Measurements from ENCODE around the gene S100A7.

S100A7 gene

DNA sequence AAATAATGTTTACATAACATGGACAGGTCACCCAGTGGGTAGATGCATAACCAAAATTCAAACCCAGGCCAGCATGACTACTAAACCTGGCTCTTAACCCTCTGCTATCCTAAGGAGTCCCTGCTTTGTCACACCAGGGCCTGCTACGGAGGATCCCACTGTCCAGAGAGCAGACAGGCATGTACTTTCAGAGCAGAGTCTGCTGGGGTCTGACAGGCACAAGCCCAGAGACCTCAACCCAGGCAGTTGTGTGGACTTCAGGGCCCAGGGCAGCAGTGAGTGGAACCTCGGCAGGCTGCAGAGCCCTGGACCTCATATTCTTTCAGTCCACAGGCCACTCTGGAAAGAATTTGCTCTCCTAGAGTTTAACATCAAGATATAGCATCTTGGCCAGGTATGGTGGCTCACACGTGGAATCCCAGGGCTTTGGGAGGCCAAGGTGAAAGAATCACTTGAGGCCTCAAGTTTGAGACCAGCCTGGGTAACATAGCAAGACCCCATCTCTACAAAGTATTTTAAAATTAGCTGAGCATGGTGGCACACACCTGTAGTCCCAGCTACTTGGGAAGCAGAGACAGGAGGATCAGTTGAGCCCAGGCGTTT, 16.1 kb upstream of the S100A7 start:
- Histone ChIP-seq H3K36me3 (ENCODE audit: control insufficient read depth, low read length) (no peaks in the 10 kb centered on the region), H3K4me2 (ENCODE audit: low read length) (no peak overlapping the region), H3K4me1 (ENCODE audit: control insufficient read depth, low read length) (no peaks in the 10 kb centered on the region), H3K4me3 (ENCODE audit: low read length) (no peak overlapping the region), H3K79me2 (ENCODE audit: control insufficient read depth, low read length) (no peaks in the 10 kb centered on the region), H3K27me3 (ENCODE audit: control insufficient read depth, low read length) (peaks cover 31% of the 10 kb centered on the region), H4K20me1 (ENCODE audit: control insufficient read depth, insufficient read depth, low read depth, low read length) (no peaks in the 10 kb centered on the region), H3K27ac (ENCODE audit: low read depth, low read length) (no peak overlapping the region), H3K9me2 (replicated peaks; ENCODE audit: control insufficient read depth, low read length) (no peaks in the 10 kb centered on the region), H3F3A (ENCODE audit: control insufficient read depth, insufficient read depth) (no peaks in the 10 kb centered on the region), H3K9me3 (ENCODE audit: control insufficient read depth, insufficient read depth, low read length) (peaks cover 8% of the 10 kb centered on the region; the same call in 1 of the 2 replicates)
- TF ChIP-seq CTCF (IDR thresholded peaks at IDR 0.05; ENCODE audit: low read depth, low read length, poor library complexity, severe bottlenecking) (no peak), EZH2phosphoT487 (IDR thresholded peaks at IDR 0.05; ENCODE audit: borderline replicate concordance, low read length) (no peak)

DNA sequence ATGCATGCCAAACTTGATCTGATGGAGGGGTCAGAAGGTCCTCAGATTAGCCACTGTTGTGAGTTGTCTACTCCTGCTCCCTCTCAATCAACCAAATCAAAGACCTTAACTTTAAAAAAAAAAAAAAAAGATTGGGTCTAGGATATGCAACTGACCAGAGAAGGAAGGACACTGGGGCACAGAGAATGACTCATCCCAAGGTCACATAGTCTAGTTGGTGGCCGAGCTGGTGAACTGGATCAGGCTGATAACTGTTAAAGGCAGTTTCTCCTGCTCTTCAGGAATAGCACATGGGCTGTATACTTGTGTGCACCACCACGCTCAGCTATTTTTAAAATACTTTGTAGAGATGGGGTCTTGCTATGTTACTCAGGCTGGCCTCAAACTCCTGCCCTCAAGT, 14.8 kb upstream of the S100A7 start:
- no peaks in the 10 kb centered on the region for H3K79me2 ChIP-seq (ENCODE audit: control insufficient read depth, low read length)
- no peaks in the 10 kb centered on the region for H4K20me1 ChIP-seq (ENCODE audit: control insufficient read depth, insufficient read depth, low read depth, low read length)
- no peak for TF ChIP-seq EZH2phosphoT487 (IDR thresholded peaks at IDR 0.05; ENCODE audit: borderline replicate concordance, low read length)
- no peak for TF ChIP-seq CTCF (IDR thresholded peaks at IDR 0.05; ENCODE audit: low read depth, low read length, poor library complexity, severe bottlenecking)
- H3K27ac ChIP-seq (ENCODE audit: low read depth, low read length): no peak overlapping the region
- peaks cover 21% of the 10 kb centered on the region for H3K27me3 ChIP-seq (ENCODE audit: control insufficient read depth, low read length)
- H3K4me1 ChIP-seq (ENCODE audit: control insufficient read depth, low read length): no peaks in the 10 kb centered on the region
- H3K4me3 ChIP-seq (ENCODE audit: low read length): no peak overlapping the region
- H3K9me2 ChIP-seq (replicated peaks; ENCODE audit: control insufficient read depth, low read length): no peaks in the 10 kb centered on the region
- no peaks in the 10 kb centered on the region for H3F3A ChIP-seq (ENCODE audit: control insufficient read depth, insufficient read depth)
- H3K9me3 ChIP-seq (ENCODE audit: control insufficient read depth, insufficient read depth, low read length): peaks cover 13% of the 10 kb centered on the region; the same call in 1 of the 2 replicates
- no peaks in the 10 kb centered on the region for H3K36me3 ChIP-seq (ENCODE audit: control insufficient read depth, low read length)
- no peak overlapping the region for H3K4me2 ChIP-seq (ENCODE audit: low read length)

GRCh38 chr1:153474347-153474746, 13.9 kb upstream of the S100A7 start:
- Histone ChIP-seq H3F3A (ENCODE audit: control insufficient read depth, insufficient read depth) (no peaks in the 10 kb centered on the region), H3K4me3 (ENCODE audit: low read length) (no peak overlapping the region), H3K27ac (ENCODE audit: low read depth, low read length) (no peak overlapping the region), H3K4me2 (ENCODE audit: low read length) (no peak overlapping the region), H3K4me1 (ENCODE audit: control insufficient read depth, low read length) (no peaks in the 10 kb centered on the region), H3K27me3 (ENCODE audit: control insufficient read depth, low read length) (peaks cover 12% of the 10 kb centered on the region), H4K20me1 (ENCODE audit: control insufficient read depth, insufficient read depth, low read depth, low read length) (no peaks in the 10 kb centered on the region), H3K36me3 (ENCODE audit: control insufficient read depth, low read length) (no peaks in the 10 kb centered on the region), H3K9me3 (ENCODE audit: control insufficient read depth, insufficient read depth, low read length) (peaks cover 13% of the 10 kb centered on the region; the same call in 1 of the 2 replicates), H3K9me2 (replicated peaks; ENCODE audit: control insufficient read depth, low read length) (no peaks in the 10 kb centered on the region), H3K79me2 (ENCODE audit: control insufficient read depth, low read length) (no peaks in the 10 kb centered on the region)
- TF ChIP-seq CTCF (IDR thresholded peaks at IDR 0.05; ENCODE audit: low read depth, low read length, poor library complexity, severe bottlenecking) (no peak), EZH2phosphoT487 (IDR thresholded peaks at IDR 0.05; ENCODE audit: borderline replicate concordance, low read length) (no peak)

All from DOHH2 (cell line).